Testis (tissue), 3 donors: ENCODE measurements around the gene ANK2. TPM values are rescaled to one million over a fixed set of nuclear protein-coding genes. Genes with fewer than 3 reads are reported as not detected.

ENCODE experiments used
- DNase-seq: peaks from one replicate; pipeline ENCODE4 v3.0.0-alpha.2; 2019
- H3K27ac ChIP-seq, 2 donors: fragments of 200-600 bp; sonication (generic); one replicate each; pipeline ENCODE4 v1.5.1; 2019
- H3K27me3 ChIP-seq: fragments of 200-600 bp; sonication (generic); one replicate; pipeline ENCODE4 v1.5.1; 2019
- H3K36me3 ChIP-seq: fragments of 200-600 bp; sonication (generic); one replicate; pipeline ENCODE4 v1.5.1; 2017; ENCODE audit warnings: low read depth; ENCODE audit errors: missing control alignments
- H3K4me1 ChIP-seq: fragments of 200-600 bp; sonication (generic); one replicate; pipeline ENCODE4 v1.5.1; 2019
- H3K4me3 ChIP-seq, 2 donors: fragments of 200-600 bp; sonication (generic); one replicate each; pipeline ENCODE4 v1.5.1; 2017 to 2019
- H3K9me3 ChIP-seq: fragments of 200-600 bp; sonication (generic); one replicate; pipeline ENCODE4 v1.5.1; 2017
- CTCF ChIP-seq, 3 experiments: fragments of 450-650 bp in 2 of 3; fragments of 200-600 bp in 1 of 3; sonication (generic) in 1 of 3; IDR thresholded peaks; one replicate each; pipeline ENCODE4 v1.5.1; 2016 to 2019; ENCODE audit warnings: antibody characterized with exemption in 3 of 3, mild to moderate bottlenecking in 2 of 3, moderate library complexity in 1 of 3
- POLR2A ChIP-seq: fragments of 450-650 bp; IDR thresholded peaks from one replicate; pipeline ENCODE4 v1.6.1; 2017; ENCODE audit warnings: antibody characterized with exemption, mild to moderate bottlenecking, moderate library complexity
- WGBS, 2 donors: methylation state at CpG; one replicate each; pipeline ENCODE4 v1.1.5; 2018; 5-methylcytosine and 5-hydroxymethylcytosine counted together
- intact Hi-C: fragments of 100-400 bp; cut with DNase I; formaldehyde crosslinking; loops from one replicate; pipeline ENCODE4 v1.15.1; 2023; ENCODE audit warnings: low total_unique reads
- polyA plus RNA-seq: library from polyadenylated mRNA; stranded (reverse); fragments of 350-450 nt; fragmentation: Illumina TruSeq; extraction: RNeasy Lipid Tissue Mini Kit (QIAGEN cat#74804); gene quantifications from one replicate; pipeline ENCODE4 v1.2.3, GENCODE V29; 2014; ENCODE audit warnings: low read depth, low replicate concordance; ENCODE audit not compliant: insufficient read depth
- total RNA-seq, 2 donors: library from RNA; depleted of rRNA; stranded (reverse); fragments of >200 nt; gene quantifications; one replicate each; pipeline ENCODE4 v1.2.3, GENCODE V29; 2016

The ANK2 gene
- total and polyA plus RNA-seq, 3 donors from 2014 or later = 28.0 to 40.0 (median 28.6) TPM

GRCh38 chr4:113300471-113300928 lies 251.0 kb downstream of the ANK2 start:
- no peaks in the 10 kb centered on the region for H3K4me1 ChIP-seq
- no peaks in the 10 kb centered on the region for H3K36me3 ChIP-seq
- H3K27me3 ChIP-seq = no peaks in the 10 kb centered on the region
- TF ChIP-seq POLR2A (no peak), CTCF (IDR thresholded peaks at IDR 0.05) (no peak)
- intact Hi-C loops = no loop called here
- no peak overlapping the region for H3K4me3 ChIP-seq
- WGBS, 2 donors = 60 to 69% methylated on average over 5 of the region's 5 CpGs
- no peak overlapping the region for H3K27ac ChIP-seq
- H3K9me3 ChIP-seq = no peaks in the 10 kb centered on the region
- DNase-seq = no peak

GRCh38 chr4:113302051-113302450 lies 252.6 kb downstream of the ANK2 start:
- Histone ChIP-seq H3K36me3 (no peaks in the 10 kb centered on the region), H3K9me3 (no peaks in the 10 kb centered on the region), H3K4me1 (no peaks in the 10 kb centered on the region), H3K27me3 (no peaks in the 10 kb centered on the region), H3K27ac (no peak overlapping the region), H3K4me3 (no peak overlapping the region)
- intact Hi-C loops = no loop called here
- no peak for TF ChIP-seq POLR2A
- no peak for TF ChIP-seq CTCF (IDR thresholded peaks at IDR 0.05)
- WGBS, 2 donors = 88 to 98% methylated on average over 1 of the region's 1 CpG
- DNase-seq = no peak

- H3K4me3 ChIP-seq = no peak overlapping the region
- TF ChIP-seq CTCF (IDR thresholded peaks at IDR 0.05) (no peak), POLR2A (no peak)
- H3K27ac ChIP-seq = no peak overlapping the region
- WGBS, 2 donors = 73 to 100% methylated on average over 1 of the region's 1 CpG
- no peak for DNase-seq
- no peaks in the 10 kb centered on the region for H3K36me3 ChIP-seq
- intact Hi-C loops = no loop called here
- no peaks in the 10 kb centered on the region for H3K9me3 ChIP-seq
- H3K4me1 ChIP-seq = no peaks in the 10 kb centered on the region
- H3K27me3 ChIP-seq = no peaks in the 10 kb centered on the region
These were observed 253.9 kb downstream of the ANK2 start for GRCh38 chr4:113303315-113303714.

GRCh38 chr4:113311047-113311446 lies 261.6 kb downstream of the ANK2 start:
- Histone ChIP-seq H3K9me3 (no peaks in the 10 kb centered on the region), H3K4me1 (no peaks in the 10 kb centered on the region), H3K27me3 (no peaks in the 10 kb centered on the region), H3K36me3 (no peaks in the 10 kb centered on the region), H3K27ac (no peak overlapping the region), H3K4me3 (no peak overlapping the region)
- intact Hi-C loops = no loop called here
- no peak for TF ChIP-seq CTCF (IDR thresholded peaks at IDR 0.05)
- no peak for TF ChIP-seq POLR2A
- WGBS, 2 donors = 87 to 90% methylated on average over 2 of the region's 2 CpGs
- DNase-seq = no peak

GRCh38 chr4:113312529-113312928 lies 263.1 kb downstream of the ANK2 start:
- H3K27me3 ChIP-seq = no peaks in the 10 kb centered on the region
- H3K4me3 ChIP-seq = no peak overlapping the region
- TF ChIP-seq CTCF (IDR thresholded peaks at IDR 0.05) = no peak
- TF ChIP-seq POLR2A = no peak
- intact Hi-C loops = no loop called here
- H3K27ac ChIP-seq = no peak overlapping the region
- no peaks in the 10 kb centered on the region for H3K4me1 ChIP-seq
- H3K36me3 ChIP-seq = no peaks in the 10 kb centered on the region
- no peaks in the 10 kb centered on the region for H3K9me3 ChIP-seq
- no peak for DNase-seq
- WGBS, 2 donors = 87 to 95% methylated on average over 3 of the region's 3 CpGs
